ENCODE results near the gene PPIL1.

Gene PPIL1

DNA sequence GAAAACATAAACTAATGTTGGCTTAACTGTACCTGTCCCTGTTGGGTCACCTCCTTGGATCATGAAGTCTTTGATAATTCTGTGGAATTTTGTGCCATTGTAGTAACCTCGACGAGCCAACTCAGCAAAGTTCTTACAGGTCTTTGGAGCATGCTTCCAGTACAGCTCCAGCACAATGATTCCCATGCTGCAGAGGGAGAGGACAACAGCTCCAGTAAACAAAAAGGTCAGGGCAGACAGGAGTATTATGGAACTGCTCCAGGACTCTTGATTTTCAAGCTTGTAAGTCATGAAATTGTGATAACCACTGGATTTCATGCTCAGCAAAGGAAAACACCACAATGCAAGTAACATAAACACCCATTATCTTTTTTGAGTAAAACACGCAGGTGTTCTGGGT lies 2.9 kb downstream of the PPIL1 start:
- H3K36me3 ChIP-seq (ENCODE audit: low read length), result peaks cover 24% of the 10 kb centered on the region
- no peak overlapping the region for H3K4me2 ChIP-seq (ENCODE audit: low read depth, low read length, poor library complexity, severe bottlenecking)

DNA sequence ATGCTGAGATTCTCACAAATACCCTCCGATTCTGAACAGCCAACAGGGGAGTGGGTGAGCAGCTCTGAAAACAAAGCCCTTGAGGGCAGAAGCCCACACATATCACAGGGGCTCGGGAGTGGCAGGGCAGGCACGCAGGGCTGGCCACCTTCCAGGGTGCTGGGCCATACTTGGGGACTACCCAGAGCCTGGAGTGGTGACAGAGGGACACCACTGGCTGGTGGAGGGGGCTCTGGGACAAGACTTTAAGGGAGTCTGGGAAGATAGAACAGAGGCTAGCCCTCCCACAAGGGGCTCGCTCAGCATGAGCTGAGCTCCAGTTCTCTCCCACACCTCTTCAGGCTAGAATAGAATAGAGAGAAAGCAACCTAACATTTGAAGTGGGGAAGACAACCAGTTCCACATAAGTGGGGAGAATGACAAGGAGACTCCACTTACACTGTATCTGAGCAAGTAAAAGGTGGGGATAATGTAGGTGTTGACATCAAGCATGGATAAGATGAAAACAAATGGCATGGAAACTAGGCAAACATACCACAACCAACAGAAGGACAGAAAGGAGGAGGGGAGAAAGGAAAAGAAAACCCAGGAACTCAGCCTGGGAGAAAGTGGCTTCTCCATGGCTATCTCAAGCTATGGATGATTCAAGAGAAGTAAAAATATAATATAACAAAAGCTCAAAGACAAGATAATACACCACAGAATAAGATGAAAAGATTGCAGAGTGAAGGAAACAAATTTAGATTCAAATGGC lies 7.0 kb downstream of the PPIL1 start:
- no peaks in the 10 kb centered on the region for H3K27me3 ChIP-seq (ENCODE audit: low read length)
- no peak overlapping the region for H3K4me3 ChIP-seq (ENCODE audit: insufficient read depth, low read length, poor library complexity, severe bottlenecking)
- peaks cover 38% of the 10 kb centered on the region for H3K36me3 ChIP-seq (ENCODE audit: low read length)
- H4K20me1 ChIP-seq (ENCODE audit: low read depth, low read length), result no peaks in the 10 kb centered on the region; the same call in 1 of the 2 replicates
- no peak overlapping the region for H3K9ac ChIP-seq (ENCODE audit: low read length)
- H3F3A ChIP-seq (ENCODE audit: insufficient read depth), result peaks cover 3% of the 10 kb centered on the region; the same call in 1 of the 2 replicates
- no peak overlapping the region for H3K4me2 ChIP-seq (ENCODE audit: low read depth, low read length, poor library complexity, severe bottlenecking)
- H2AFZ ChIP-seq (ENCODE audit: low read depth, low read length, severe bottlenecking), result no peak overlapping the region
- H3K27ac ChIP-seq (ENCODE audit: low read depth, low read length), result no peak overlapping the region
- peaks cover 95% of the 10 kb centered on the region for H3K79me2 ChIP-seq (ENCODE audit: insufficient read depth, low read length)
- H3K9me3 ChIP-seq (ENCODE audit: insufficient read depth, low read length), result no peaks in the 10 kb centered on the region
- no peaks in the 10 kb centered on the region for H3K9me2 ChIP-seq (replicated peaks; ENCODE audit: insufficient read depth, low read length)
- TF ChIP-seq EZH2phosphoT487 (conservative IDR thresholded peaks at IDR 0.05; ENCODE audit: low read length), result no peak
- TF ChIP-seq, protein P1, sequence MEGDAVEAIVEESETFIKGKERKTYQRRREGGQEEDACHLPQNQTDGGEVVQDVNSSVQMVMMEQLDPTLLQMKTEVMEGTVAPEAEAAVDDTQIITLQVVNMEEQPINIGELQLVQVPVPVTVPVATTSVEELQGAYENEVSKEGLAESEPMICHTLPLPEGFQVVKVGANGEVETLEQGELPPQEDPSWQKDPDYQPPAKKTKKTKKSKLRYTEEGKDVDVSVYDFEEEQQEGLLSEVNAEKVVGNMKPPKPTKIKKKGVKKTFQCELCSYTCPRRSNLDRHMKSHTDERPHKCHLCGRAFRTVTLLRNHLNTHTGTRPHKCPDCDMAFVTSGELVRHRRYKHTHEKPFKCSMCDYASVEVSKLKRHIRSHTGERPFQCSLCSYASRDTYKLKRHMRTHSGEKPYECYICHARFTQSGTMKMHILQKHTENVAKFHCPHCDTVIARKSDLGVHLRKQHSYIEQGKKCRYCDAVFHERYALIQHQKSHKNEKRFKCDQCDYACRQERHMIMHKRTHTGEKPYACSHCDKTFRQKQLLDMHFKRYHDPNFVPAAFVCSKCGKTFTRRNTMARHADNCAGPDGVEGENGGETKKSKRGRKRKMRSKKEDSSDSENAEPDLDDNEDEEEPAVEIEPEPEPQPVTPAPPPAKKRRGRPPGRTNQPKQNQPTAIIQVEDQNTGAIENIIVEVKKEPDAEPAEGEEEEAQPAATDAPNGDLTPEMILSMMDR (IDR thresholded peaks at IDR 0.05; ENCODE audit: insufficient read depth, low read length, poor library complexity, severe bottlenecking), result no peak

More for the DNA sequence above, 2.9 kb downstream of the PPIL1 start:
- no peak overlapping the region for H3K9ac ChIP-seq (ENCODE audit: low read length)
- no peak overlapping the region for H2AFZ ChIP-seq (ENCODE audit: low read depth, low read length, severe bottlenecking)
- no peak overlapping the region for H3K4me3 ChIP-seq (ENCODE audit: insufficient read depth, low read length, poor library complexity, severe bottlenecking)
- peaks cover 9% of the 10 kb centered on the region; the same call in 1 of the 2 replicates for H3F3A ChIP-seq (ENCODE audit: insufficient read depth)
- no peaks in the 10 kb centered on the region for H3K9me3 ChIP-seq (ENCODE audit: insufficient read depth, low read length)
- H3K27me3 ChIP-seq (ENCODE audit: low read length), result no peaks in the 10 kb centered on the region
- TF ChIP-seq, protein P1 (IDR thresholded peaks at IDR 0.05; ENCODE audit: insufficient read depth, low read length, poor library complexity, severe bottlenecking), result no peak
- TF ChIP-seq EZH2phosphoT487 (conservative IDR thresholded peaks at IDR 0.05; ENCODE audit: low read length), result no peak
- no peaks in the 10 kb centered on the region; the same call in 1 of the 2 replicates for H4K20me1 ChIP-seq (ENCODE audit: low read depth, low read length)
- H3K27ac ChIP-seq (ENCODE audit: low read depth, low read length), result no peak overlapping the region
- peaks cover 76% of the 10 kb centered on the region for H3K79me2 ChIP-seq (ENCODE audit: insufficient read depth, low read length)
- H3K9me2 ChIP-seq (replicated peaks; ENCODE audit: insufficient read depth, low read length), result no peaks in the 10 kb centered on the region

DNA sequence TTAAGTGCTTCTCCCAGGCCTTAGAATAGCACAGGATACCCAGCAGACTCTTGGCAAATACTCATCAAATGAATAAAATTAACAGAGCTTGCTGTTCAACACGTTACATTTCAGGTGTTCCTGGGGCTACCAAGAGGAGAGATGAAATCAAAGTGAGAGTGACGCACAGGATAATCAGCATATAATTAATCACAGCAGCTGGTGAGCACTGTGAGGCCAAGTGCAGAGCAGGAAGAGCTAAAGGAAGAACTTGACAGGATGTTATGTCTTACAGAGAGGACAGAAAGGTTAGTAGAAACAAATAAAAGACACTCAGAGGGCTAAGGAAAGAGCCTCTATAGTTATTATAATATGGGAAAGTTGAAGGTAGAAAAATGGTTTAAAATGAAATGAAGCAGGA lies 8.8 kb downstream of the PPIL1 start:
- no peak overlapping the region for H3K9ac ChIP-seq (ENCODE audit: low read length)
- peaks cover 29% of the 10 kb centered on the region for H3K36me3 ChIP-seq (ENCODE audit: low read length)
- H3K4me3 ChIP-seq (ENCODE audit: insufficient read depth, low read length, poor library complexity, severe bottlenecking), result no peak overlapping the region
- H3K9me2 ChIP-seq (replicated peaks; ENCODE audit: insufficient read depth, low read length), result no peaks in the 10 kb centered on the region
- TF ChIP-seq, protein P1 (IDR thresholded peaks at IDR 0.05; ENCODE audit: insufficient read depth, low read length, poor library complexity, severe bottlenecking), result no peak
- TF ChIP-seq EZH2phosphoT487 (conservative IDR thresholded peaks at IDR 0.05; ENCODE audit: low read length), result no peak
- H3K27ac ChIP-seq (ENCODE audit: low read depth, low read length), result no peak overlapping the region
- H4K20me1 ChIP-seq (ENCODE audit: low read depth, low read length), result no peaks in the 10 kb centered on the region; the same call in 1 of the 2 replicates
- H3K9me3 ChIP-seq (ENCODE audit: insufficient read depth, low read length), result no peaks in the 10 kb centered on the region
- H3K4me2 ChIP-seq (ENCODE audit: low read depth, low read length, poor library complexity, severe bottlenecking), result no peak overlapping the region
- no peak overlapping the region for H2AFZ ChIP-seq (ENCODE audit: low read depth, low read length, severe bottlenecking)
- no peaks in the 10 kb centered on the region for H3K27me3 ChIP-seq (ENCODE audit: low read length)
- H3K79me2 ChIP-seq (ENCODE audit: insufficient read depth, low read length), result peaks cover 97% of the 10 kb centered on the region
- H3F3A ChIP-seq (ENCODE audit: insufficient read depth), result no peaks in the 10 kb centered on the region; the same call in 1 of the 2 replicates
